CD4-positive, alpha-beta T cell (primary cell): ENCODE data around the gene UPF3A. TPM values are rescaled to one million over a fixed set of nuclear protein-coding genes. Genes with fewer than 3 reads are reported as not detected.

Experiments
- ATAC-seq: fragments of 200-7000 bp; cut with Tn5 transposase; one replicate; pipeline ENCODE4 v1.10.0; 2022; ENCODE audit warnings: mild to moderate bottlenecking; ENCODE audit not compliant: poor library complexity
- CTCF ChIA-PET: fragments of 350-600 bp; sonication (Branson Sonifier 250); formaldehyde crosslinking; loops from one replicate; lab custom pipeline; 2021; ENCODE audit warnings: antibody characterized with exemption, inconsistent platforms; lab: Charles Lee
- POLR2A ChIA-PET: fragments of 350-600 bp; sonication (Branson Sonifier 250); formaldehyde crosslinking; loops from one replicate; lab custom pipeline; 2021; ENCODE audit warnings: antibody characterized with exemption, inconsistent platforms; lab: Charles Lee
- DNase-seq, 14 experiments: peaks; one replicate each; pipeline ENCODE4 v3.0.0-alpha.2; 2013 to 2020; ENCODE audit warnings: mixed read lengths in 2 of 14
- H3K27ac ChIP-seq, 2 donors: one replicate each; pipeline versions ENCODE4 v1.5.1 to v1.7.0; 2013; ENCODE audit warnings: low read length in 2 of 2, low read depth in 1 of 2, mild to moderate bottlenecking in 1 of 2
- H3K27me3 ChIP-seq, 2 experiments: 1 replicate in 1 of 2; 2 replicates in 1 of 2; pipeline versions ENCODE4 v1.6.1 to v1.7.0; 2013; ENCODE audit warnings: low read length in 2 of 2, control low read depth in 1 of 2, mild to moderate bottlenecking in 1 of 2, moderate library complexity in 1 of 2; ENCODE audit not compliant: insufficient read depth in 2 of 2, control insufficient read depth in 1 of 2
- H3K36me3 ChIP-seq: one replicate; pipeline ENCODE4 v1.6.1; 2013; ENCODE audit warnings: low read length, control low read depth; ENCODE audit not compliant: insufficient read depth
- H3K4me1 ChIP-seq: one replicate; pipeline ENCODE4 v1.6.1; 2013; ENCODE audit warnings: low read length, control low read depth; ENCODE audit not compliant: insufficient read depth
- H3K4me3 ChIP-seq: one replicate; pipeline ENCODE4 v1.5.1; 2013; ENCODE audit warnings: mild to moderate bottlenecking, low read length, moderate library complexity
- H3K9me3 ChIP-seq, 2 experiments: 1 replicate in 1 of 2; 2 replicates in 1 of 2; pipeline versions ENCODE4 v1.6.1 to v1.7.0; 2013; ENCODE audit warnings: low read length in 2 of 2, mild to moderate bottlenecking in 2 of 2, control low read depth in 1 of 2, moderate library complexity in 1 of 2; ENCODE audit not compliant: control insufficient read depth in 1 of 2, insufficient read depth in 1 of 2
- H3K27ac Mint-ChIP-seq: one replicate; pipeline ENCODE4 v1.8.0; 2020; ENCODE audit warnings: mixed read lengths
- H3K27me3 Mint-ChIP-seq: one replicate; pipeline ENCODE4 v1.8.0; 2021; ENCODE audit warnings: mixed read lengths
- H3K36me3 Mint-ChIP-seq: one replicate; pipeline ENCODE4 v1.8.0; 2021; ENCODE audit warnings: low read depth, mixed read lengths
- H3K4me1 Mint-ChIP-seq: one replicate; pipeline ENCODE4 v1.8.0; 2021; ENCODE audit warnings: low read depth, mixed read lengths
- H3K4me3 Mint-ChIP-seq: one replicate; pipeline ENCODE4 v1.8.0; 2020; ENCODE audit warnings: mild to moderate bottlenecking, mixed read lengths
- H3K9me3 Mint-ChIP-seq: one replicate; pipeline ENCODE4 v1.8.0; 2020; ENCODE audit warnings: mixed read lengths
- CTCF ChIP-seq: fragments of 200-600 bp; IDR thresholded peaks from one replicate; pipeline ENCODE4 v1.8.0; 2022; ENCODE audit warnings: antibody characterized with exemption, mild to moderate bottlenecking
- intact Hi-C, 2 experiments: fragments of 100-400 bp; cut with DNase I in 1 of 2; cut with micrococcal nuclease in 1 of 2; formaldehyde crosslinking; loops; one replicate each; pipeline versions ENCODE4 v1.15.1 to v1.9.0; 2023 to 2025; cut with DNase I, micrococcal nuclease
- total RNA-seq, 174 experiments: library from RNA in 2 of 174; stranded (reverse) in 2 of 174; gene quantifications; one replicate each; pipeline ENCODE4 v1.2.3 and lab custom pipeline; 2021 to 2026

The UPF3A gene
- total RNA-seq, 2 experiments from 2014 or later = 31.8 TPM

- DNase-seq = no peak
- Histone ChIP-seq H3K4me1 (peaks cover 20% of the 10 kb centered on the region), H3K27me3 (no peaks in the 10 kb centered on the region), H3K9me3 (no peaks in the 10 kb centered on the region), H3K36me3 (peaks cover 46% of the 10 kb centered on the region), H3K27ac (no peak overlapping the region), H3K4me3 (peak overlapping the region; percentile 87)
- Mint-ChIP-seq H3K9me3 (no peaks in the 10 kb centered on the region), H3K4me1 (peaks cover 35% of the 10 kb centered on the region), H3K27ac (peak overlapping the region; percentile 85), H3K4me3 (peak overlapping the region; percentile 92), H3K27me3 (no peaks in the 10 kb centered on the region), H3K36me3 (peaks cover 51% of the 10 kb centered on the region)
- TF ChIP-seq CTCF = no peak
- intact Hi-C loops = no loop called here
- no peak for ATAC-seq
- ChIA-PET POLR2A (interaction anchor here (1.0 to 1.7 kb wide), 3 partner anchors 43 to 171 kb away, joined by 3 to 6 read pairs (median 3); no protein-coding TSS in a partner anchor), CTCF (interaction anchor here (1.2 kb wide), 1 partner anchor 126 kb away, joined by 5 read pairs; no protein-coding TSS in a partner anchor)
Observed at GRCh38 chr13:114236227-114236626, 45.2 kb upstream of the UPF3A start.

- H3K27me3 Mint-ChIP-seq = no peaks in the 10 kb centered on the region
- peaks cover 65% of the 10 kb centered on the region for H3K36me3 Mint-ChIP-seq
- Histone ChIP-seq H3K4me1 (peaks cover 20% of the 10 kb centered on the region), H3K36me3 (peaks cover 59% of the 10 kb centered on the region), H3K27me3 (no peaks in the 10 kb centered on the region), H3K4me3 (no peak overlapping the region), H3K9me3 (no peaks in the 10 kb centered on the region), H3K27ac (no peak overlapping the region)
- CTCF ChIA-PET = no interaction called here
- DNase-seq (no peak), ATAC-seq (no peak)
- POLR2A ChIA-PET = no interaction called here
- H3K4me1 Mint-ChIP-seq = peaks cover 43% of the 10 kb centered on the region
- no peaks in the 10 kb centered on the region for H3K9me3 Mint-ChIP-seq
- H3K27ac Mint-ChIP-seq = peak overlapping the region; percentile 76
- intact Hi-C loops = no loop called here
- TF ChIP-seq CTCF = no peak
- peak overlapping the region; percentile 81 for H3K4me3 Mint-ChIP-seq
Observed at GRCh38 chr13:114237415-114238112, 43.8 kb upstream of the UPF3A start.

- Mint-ChIP-seq H3K27me3 (no peaks in the 10 kb centered on the region), H3K4me3 (no peak overlapping the region), H3K27ac (no peak overlapping the region), H3K4me1 (peaks cover 15% of the 10 kb centered on the region), H3K36me3 (peaks cover 93% of the 10 kb centered on the region), H3K9me3 (no peaks in the 10 kb centered on the region)
- ATAC-seq (no peak), DNase-seq (no peak)
- Histone ChIP-seq H3K36me3 (peaks cover 97% of the 10 kb centered on the region), H3K4me1 (peaks cover under 1% of the 10 kb centered on the region), H3K27ac (no peak overlapping the region), H3K4me3 (no peak overlapping the region), H3K27me3 (no peaks in the 10 kb centered on the region), H3K9me3 (no peaks in the 10 kb centered on the region)
- intact Hi-C loops = no loop called here
- TF ChIP-seq CTCF = no peak
- CTCF ChIA-PET = no interaction called here
- POLR2A ChIA-PET = no interaction called here
Observed at GRCh38 chr13:114241918-114242317, 39.5 kb upstream of the UPF3A start.
